NCI-H2107 treated with DMSO at 0.1 percent for 48 hours (cell line): ENCODE measurements around the gene RNF213.

ENCODE experiments used
- DNase-seq: peaks from one replicate; lab custom pipeline; 2025; ENCODE audit not compliant: unreplicated experiment; lab: John Stamatoyannopoulos, UW

RNF213 gene

GRCh38 chr17:80365001-80365965 lies 104.6 kb downstream of the RNF213 start:
- no peak for DNase-seq

GRCh38 chr17:80365983-80366382 lies 105.3 kb downstream of the RNF213 start:
- DNase-seq: no peak

GRCh38 chr17:80367503-80367902 lies 106.9 kb downstream of the RNF213 start:
- no peak for DNase-seq

- no peak for DNase-seq
These were observed 110.5 kb downstream of the RNF213 start for GRCh38 chr17:80371196-80371595.

- DNase-seq: no peak
These were observed 111.8 kb downstream of the RNF213 start for GRCh38 chr17:80372456-80372855.

- no peak for DNase-seq
These were observed 112.4 kb downstream of the RNF213 start for GRCh38 chr17:80372922-80373570.

GRCh38 chr17:80374039-80374731 lies 113.5 kb downstream of the RNF213 start:
- DNase-seq: no peak

- DNase-seq: no peak
These were observed 114.3 kb downstream of the RNF213 start for GRCh38 chr17:80374732-80375585.

GRCh38 chr17:80376531-80376930 lies 115.9 kb downstream of the RNF213 start:
- DNase-seq: no peak

- no peak for DNase-seq
These were observed 117.1 kb downstream of the RNF213 start for GRCh38 chr17:80377798-80378197.

GRCh38 chr17:80379348-80379747 lies 118.7 kb downstream of the RNF213 start:
- no peak for DNase-seq

GRCh38 chr17:80380068-80380467 lies 119.4 kb downstream of the RNF213 start:
- no peak for DNase-seq

GRCh38 chr17:80380555-80381002 lies 119.9 kb downstream of the RNF213 start:
- no peak for DNase-seq

GRCh38 chr17:80381416-80381923 lies 120.8 kb downstream of the RNF213 start:
- DNase-seq: no peak

GRCh38 chr17:80382446-80382845 lies 121.8 kb downstream of the RNF213 start:
- DNase-seq: no peak

- DNase-seq: no peak
These were observed 122.3 kb downstream of the RNF213 start for GRCh38 chr17:80382956-80383355.

GRCh38 chr17:80384078-80384960 lies 123.7 kb downstream of the RNF213 start:
- DNase-seq: no peak

- no peak for DNase-seq
These were observed 124.4 kb downstream of the RNF213 start for GRCh38 chr17:80385046-80385445.

GRCh38 chr17:80386341-80386740 lies 125.7 kb downstream of the RNF213 start:
- DNase-seq: no peak
